ENCODE data around the gene MRGPRG. TPM values are rescaled to one million over a fixed set of nuclear protein-coding genes. Genes with fewer than 3 reads are reported as not detected.

The MRGPRG gene
- total RNA-seq, 1 experiment from 2014 or later: not detected

- intact Hi-C loops (cut with micrococcal nuclease; ENCODE audit: unreplicated experiment): no loop called here
- Histone ChIP-seq H3K4me1 (ENCODE audit: insufficient read depth, low read length, poor library complexity, severe bottlenecking) (no peaks in the 10 kb centered on the region), H3K27me3 (replicated peaks; ENCODE audit: insufficient read depth, low read depth, low read length, poor library complexity) (peaks cover 5% of the 10 kb centered on the region), H3K9me3 (ENCODE audit: low read depth, low read length, poor library complexity, severe bottlenecking) (peaks cover 6% of the 10 kb centered on the region), H3K4me3 (ENCODE audit: low read depth, low read length, poor library complexity, severe bottlenecking) (no peak overlapping the region), H3K27ac (ENCODE audit: low read depth, low read length, poor library complexity, severe bottlenecking) (no peak overlapping the region), H3K36me3 (ENCODE audit: insufficient read depth, low read length, poor library complexity, severe bottlenecking) (no peaks in the 10 kb centered on the region)
- no TSS peak for BruUV-seq (replicated peaks)
- TF ChIP-seq EZH2 (IDR thresholded peaks at IDR 0.05; ENCODE audit: borderline replicate concordance, low read depth, low read length, poor library complexity, severe bottlenecking) (no peak), CTCF (conservative IDR thresholded peaks at IDR 0.05; ENCODE audit: low read depth, low read length) (no peak)
- ChIA-PET CTCF (no interaction called here), POLR2A (ENCODE audit: low non-redundant PET) (no interaction called here)
- no peak for DNase-seq (ENCODE audit: low spot score)
Measured at GRCh38 chr11:3208272-3208671, 10.3 kb downstream of the MRGPRG start.

- no peak for TF ChIP-seq EZH2 (IDR thresholded peaks at IDR 0.05; ENCODE audit: borderline replicate concordance, low read depth, low read length, poor library complexity, severe bottlenecking)
- no peak for TF ChIP-seq CTCF (conservative IDR thresholded peaks at IDR 0.05; ENCODE audit: low read depth, low read length)
- BruUV-seq (replicated peaks): no TSS peak
- POLR2A ChIA-PET (ENCODE audit: low non-redundant PET): no interaction called here
Measured at GRCh38 chr11:3207526-3208189, 11.0 kb downstream of the MRGPRG start.

GRCh38 chr11:3206922-3207204 is 11.8 kb downstream of the MRGPRG start:
- no peak overlapping the region for H3K27ac ChIP-seq (ENCODE audit: low read depth, low read length, poor library complexity, severe bottlenecking)

More at GRCh38 chr11:3207526-3208189, 11.0 kb downstream of the MRGPRG start:
- intact Hi-C loops (cut with micrococcal nuclease; ENCODE audit: unreplicated experiment): no loop called here
- Histone ChIP-seq H3K4me3 (ENCODE audit: low read depth, low read length, poor library complexity, severe bottlenecking) (no peak overlapping the region), H3K36me3 (ENCODE audit: insufficient read depth, low read length, poor library complexity, severe bottlenecking) (no peaks in the 10 kb centered on the region), H3K4me1 (ENCODE audit: insufficient read depth, low read length, poor library complexity, severe bottlenecking) (no peaks in the 10 kb centered on the region), H3K9me3 (ENCODE audit: low read depth, low read length, poor library complexity, severe bottlenecking) (peaks cover 6% of the 10 kb centered on the region), H3K27ac (ENCODE audit: low read depth, low read length, poor library complexity, severe bottlenecking) (no peak overlapping the region), H3K27me3 (replicated peaks; ENCODE audit: insufficient read depth, low read depth, low read length, poor library complexity) (peaks cover 11% of the 10 kb centered on the region)
- no peak for DNase-seq (ENCODE audit: low spot score)
- CTCF ChIA-PET: no interaction called here

More at GRCh38 chr11:3206922-3207204, 11.8 kb downstream of the MRGPRG start:
- ChIA-PET POLR2A (ENCODE audit: low non-redundant PET) (no interaction called here), CTCF (no interaction called here)
- intact Hi-C loops (cut with micrococcal nuclease; ENCODE audit: unreplicated experiment): no loop called here
- no peak for TF ChIP-seq EZH2 (IDR thresholded peaks at IDR 0.05; ENCODE audit: borderline replicate concordance, low read depth, low read length, poor library complexity, severe bottlenecking)
- no peak for TF ChIP-seq CTCF (conservative IDR thresholded peaks at IDR 0.05; ENCODE audit: low read depth, low read length)
- H3K9me3 ChIP-seq (ENCODE audit: low read depth, low read length, poor library complexity, severe bottlenecking): peaks cover 6% of the 10 kb centered on the region
- H3K36me3 ChIP-seq (ENCODE audit: insufficient read depth, low read length, poor library complexity, severe bottlenecking): no peaks in the 10 kb centered on the region
- H3K4me1 ChIP-seq (ENCODE audit: insufficient read depth, low read length, poor library complexity, severe bottlenecking): no peaks in the 10 kb centered on the region
- H3K27me3 ChIP-seq (replicated peaks; ENCODE audit: insufficient read depth, low read depth, low read length, poor library complexity): peaks cover 19% of the 10 kb centered on the region
- BruUV-seq (replicated peaks): no TSS peak
- no peak for DNase-seq (ENCODE audit: low spot score)
- H3K4me3 ChIP-seq (ENCODE audit: low read depth, low read length, poor library complexity, severe bottlenecking): no peak overlapping the region
